ENCODE results near the gene TSPAN14. TPM values are rescaled to one million over a fixed set of nuclear protein-coding genes. Genes with fewer than 3 reads are reported as not detected.
A peak's percentile ranks its signal among the peaks of the same experiment; 100 is the strongest.

Gene TSPAN14
- total and polyA plus RNA-seq, 2 of the 13 experiments (the other 11 are each of a cell fraction or from before 2014, with no cell fraction given): 24.1 to 80.6 TPM

DNA sequence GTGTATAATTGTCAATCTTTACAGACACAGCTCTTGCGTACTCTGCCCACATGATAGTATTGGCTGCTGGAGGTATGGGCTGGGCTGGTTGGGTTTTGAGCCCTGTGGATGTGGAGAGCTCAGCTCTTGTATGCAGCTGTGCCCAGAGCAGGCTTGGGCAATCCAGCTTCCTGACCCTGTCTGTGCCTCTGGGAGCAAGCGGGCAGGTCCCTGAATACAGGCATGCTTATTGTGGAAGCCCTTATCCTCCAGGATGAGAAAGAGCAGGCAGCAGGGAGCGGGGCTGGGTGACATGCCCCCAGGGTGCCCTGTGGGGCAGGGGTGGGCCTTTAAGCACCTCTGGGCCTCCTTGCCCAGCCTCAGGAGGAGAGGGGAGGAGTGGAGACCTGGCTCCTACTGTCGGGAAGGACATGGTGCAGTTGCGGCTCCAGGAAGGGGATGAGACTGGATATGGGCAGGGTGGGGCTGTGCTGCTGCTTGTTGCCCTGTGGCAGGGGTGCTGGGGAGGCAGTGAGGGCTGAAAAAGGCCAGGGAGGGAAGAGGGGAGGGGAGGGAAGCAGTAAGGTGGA, 50.9 kb downstream of the TSPAN14 start (continued):
- 0 out of 2 replicates have a peak, but pooled peaks have one; percentile 0 for TF ChIP-seq ZNF607 (CRISPR knock-in tag; IDR thresholded peaks at IDR 0.05; ENCODE audit: borderline replicate concordance)
- no peak for TF ChIP-seq ATRX (CRISPR knock-in tag; IDR thresholded peaks at IDR 0.05; ENCODE audit: borderline replicate concordance)
- no peak for TF ChIP-seq ZNF75D (CRISPR knock-in tag; IDR thresholded peaks at IDR 0.05; ENCODE audit: borderline replicate concordance)
- TF ChIP-seq LCORL (IDR thresholded peaks at IDR 0.05): no peak
- no peak for TF ChIP-seq LCORL (CRISPR knock-in tag; IDR thresholded peaks at IDR 0.05)
- TF ChIP-seq, protein P1, sequence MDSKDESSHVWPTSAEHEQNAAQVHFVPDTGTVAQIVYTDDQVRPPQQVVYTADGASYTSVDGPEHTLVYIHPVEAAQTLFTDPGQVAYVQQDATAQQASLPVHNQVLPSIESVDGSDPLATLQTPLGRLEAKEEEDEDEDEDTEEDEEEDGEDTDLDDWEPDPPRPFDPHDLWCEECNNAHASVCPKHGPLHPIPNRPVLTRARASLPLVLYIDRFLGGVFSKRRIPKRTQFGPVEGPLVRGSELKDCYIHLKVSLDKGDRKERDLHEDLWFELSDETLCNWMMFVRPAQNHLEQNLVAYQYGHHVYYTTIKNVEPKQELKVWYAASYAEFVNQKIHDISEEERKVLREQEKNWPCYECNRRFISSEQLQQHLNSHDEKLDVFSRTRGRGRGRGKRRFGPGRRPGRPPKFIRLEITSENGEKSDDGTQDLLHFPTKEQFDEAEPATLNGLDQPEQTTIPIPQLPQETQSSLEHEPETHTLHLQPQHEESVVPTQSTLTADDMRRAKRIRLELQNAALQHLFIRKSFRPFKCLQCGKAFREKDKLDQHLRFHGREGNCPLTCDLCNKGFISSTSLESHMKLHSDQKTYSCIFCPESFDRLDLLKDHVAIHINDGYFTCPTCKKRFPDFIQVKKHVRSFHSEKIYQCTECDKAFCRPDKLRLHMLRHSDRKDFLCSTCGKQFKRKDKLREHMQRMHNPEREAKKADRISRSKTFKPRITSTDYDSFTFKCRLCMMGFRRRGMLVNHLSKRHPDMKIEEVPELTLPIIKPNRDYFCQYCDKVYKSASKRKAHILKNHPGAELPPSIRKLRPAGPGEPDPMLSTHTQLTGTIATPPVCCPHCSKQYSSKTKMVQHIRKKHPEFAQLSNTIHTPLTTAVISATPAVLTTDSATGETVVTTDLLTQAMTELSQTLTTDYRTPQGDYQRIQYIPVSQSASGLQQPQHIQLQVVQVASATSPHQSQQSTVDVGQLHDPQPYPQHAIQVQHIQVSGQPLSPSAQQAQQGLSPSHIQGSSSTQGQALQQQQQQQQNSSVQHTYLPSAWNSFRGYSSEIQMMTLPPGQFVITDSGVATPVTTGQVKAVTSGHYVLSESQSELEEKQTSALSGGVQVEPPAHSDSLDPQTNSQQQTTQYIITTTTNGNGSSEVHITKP (CRISPR knock-in tag; IDR thresholded peaks at IDR 0.05; ENCODE audit: low read depth): peak; percentile 5; the same call in 1 of the 2 replicates

DNA sequence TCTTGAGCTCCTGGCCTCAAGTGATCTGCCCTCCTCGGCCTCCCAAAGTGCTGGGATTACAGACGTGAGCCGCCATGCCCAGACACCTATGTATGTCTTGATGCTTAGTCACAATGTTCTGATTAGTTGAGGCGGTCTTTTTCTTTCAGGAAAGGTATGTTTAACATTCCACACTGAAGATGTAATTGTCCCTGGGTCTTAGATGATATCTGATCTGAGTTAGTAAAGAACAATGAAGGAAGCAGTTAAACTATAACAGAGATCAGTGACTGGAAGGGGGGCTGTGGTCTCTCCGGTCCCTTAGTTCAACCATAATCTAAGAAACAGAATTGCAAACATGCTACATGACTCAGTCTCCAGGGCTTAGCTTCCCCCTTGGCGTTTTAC, 52.1 kb downstream of the TSPAN14 start:
- BruUV-seq (replicated peaks): no TSS peak
- peaks cover 44% of the 10 kb centered on the region for H3K79me2 ChIP-seq (ENCODE audit: insufficient read depth, low read length)
- CTCF ChIA-PET (ENCODE audit: low intra/inter-chr PET ratio, low total read pairs): interaction anchor here (1.8 to 3.2 kb wide), 2 partner anchors 61 to 123 kb away, joined by 9 to 65 read pairs; no protein-coding TSS in a partner anchor
- peaks cover 10% of the 10 kb centered on the region; the same call in 1 of the 2 replicates for H4K20me1 ChIP-seq (ENCODE audit: insufficient read depth, low read length)
- no peaks in the 10 kb centered on the region for H3K27me3 ChIP-seq (ENCODE audit: control insufficient read depth in 1 of 2, insufficient read depth in 2 of 2, low read length in 2 of 2)
- in situ Hi-C loops (cut with HindIII; ENCODE audit: extremely low pct_ligation_motif_present, low pct_unique_long_range_greater_than_20kb): loop anchor here (5.0 to 25.0 kb wide), 2 partner anchors 119 to 244 kb away; no protein-coding TSS in a partner anchor
- peaks cover 15 to 34% of the 10 kb centered on the region in 2 experiments for H3K36me3 ChIP-seq (replicated peaks in 1 of 2; ENCODE audit: control insufficient read depth in 1 of 2, insufficient read depth in 2 of 2, low read length in 2 of 2)
- WGBS (ENCODE audit: low lambda C conversion rate): 16% methylated on average over 6 of the region's 6 CpGs
- H3K4me3 ChIP-seq (replicated peaks in 1 of 3; ENCODE audit: insufficient read depth in 1 of 3, low read depth in 2 of 3, low read length in 3 of 3): no peak overlapping the region; a peak in 1 of 6 replicates
- POLR2A ChIA-PET: interaction anchor here (0.9 to 3.9 kb wide), 11 partner anchors 13 to 233 kb away, joined by 3 to 58 read pairs (median 9); partner anchors contain the start of gene PRXL2A
- FAIRE-seq (peak; percentile 53), ATAC-seq (peak; percentile 40), DNase-seq (ENCODE audit: low spot score) (peak; percentile 87)
- intact Hi-C loops (cut with micrococcal nuclease; ENCODE audit: unreplicated experiment): loop anchor here (1.0 kb wide), 1 partner anchor 62 kb away; no protein-coding TSS in a partner anchor
- peak overlapping the region; percentile 54 for H3K27ac ChIP-seq (ENCODE audit: extremely low read length, insufficient read depth, low read length)
- H2AFZ ChIP-seq (ENCODE audit: low read length): no peak overlapping the region
- H3K4me2 ChIP-seq (ENCODE audit: low read depth, low read length): peak overlapping the region; percentile 37
- H3K9me3 ChIP-seq (ENCODE audit: low read length): no peaks in the 10 kb centered on the region
- H3K9ac ChIP-seq (ENCODE audit: insufficient read depth, low read depth, low read length): no peak overlapping the region; the same call in none of the 2 replicates
- H3K4me1 ChIP-seq (ENCODE audit: insufficient read depth, low read length): peaks cover 65% of the 10 kb centered on the region
- TF ChIP-seq SIX4 (CRISPR knock-in tag; IDR thresholded peaks at IDR 0.05) (peak; percentile 56; the same call in 1 of the 2 replicates), FOSL2 (CRISPR knock-in tag; IDR thresholded peaks at IDR 0.05) (peak; percentile 57), ZSCAN30 (CRISPR knock-in tag; IDR thresholded peaks at IDR 0.05) (0 out of 2 replicates have a peak, but pooled peaks have one; percentile 50), ZNF572 (CRISPR knock-in tag; IDR thresholded peaks at IDR 0.05) (no peak), RCOR2 (CRISPR knock-in tag; IDR thresholded peaks at IDR 0.05) (0 out of 2 replicates have a peak, but pooled peaks have one; percentile 16), SIX1 (CRISPR knock-in tag; IDR thresholded peaks at IDR 0.05; ENCODE audit: borderline replicate concordance) (peak; percentile 45; the same call in 1 of the 2 replicates), POGZ (CRISPR knock-in tag; IDR thresholded peaks at IDR 0.05) (0 out of 2 replicates have a peak, but pooled peaks have one; percentile 8), RARA (CRISPR knock-in tag; IDR thresholded peaks at IDR 0.05) (peak; percentile 17; the same call in 1 of the 2 replicates)
- TF ChIP-seq, protein P2, sequence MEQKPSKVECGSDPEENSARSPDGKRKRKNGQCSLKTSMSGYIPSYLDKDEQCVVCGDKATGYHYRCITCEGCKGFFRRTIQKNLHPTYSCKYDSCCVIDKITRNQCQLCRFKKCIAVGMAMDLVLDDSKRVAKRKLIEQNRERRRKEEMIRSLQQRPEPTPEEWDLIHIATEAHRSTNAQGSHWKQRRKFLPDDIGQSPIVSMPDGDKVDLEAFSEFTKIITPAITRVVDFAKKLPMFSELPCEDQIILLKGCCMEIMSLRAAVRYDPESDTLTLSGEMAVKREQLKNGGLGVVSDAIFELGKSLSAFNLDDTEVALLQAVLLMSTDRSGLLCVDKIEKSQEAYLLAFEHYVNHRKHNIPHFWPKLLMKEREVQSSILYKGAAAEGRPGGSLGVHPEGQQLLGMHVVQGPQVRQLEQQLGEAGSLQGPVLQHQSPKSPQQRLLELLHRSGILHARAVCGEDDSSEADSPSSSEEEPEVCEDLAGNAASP (CRISPR knock-in tag; IDR thresholded peaks at IDR 0.05; ENCODE audit: borderline replicate concordance): no peak
- TF ChIP-seq, protein P3, sequence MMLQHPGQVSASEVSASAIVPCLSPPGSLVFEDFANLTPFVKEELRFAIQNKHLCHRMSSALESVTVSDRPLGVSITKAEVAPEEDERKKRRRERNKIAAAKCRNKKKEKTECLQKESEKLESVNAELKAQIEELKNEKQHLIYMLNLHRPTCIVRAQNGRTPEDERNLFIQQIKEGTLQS (CRISPR knock-in tag; IDR thresholded peaks at IDR 0.05): peak; percentile 38; the same call in 1 of the 2 replicates
